Amygdala (tissue), 56 donors: ENCODE data around the gene RASSF10.

Experiments used
- DNase-seq, 56 donors: peaks; one replicate each; lab custom pipeline; 2025; lab: John Stamatoyannopoulos, UW

The RASSF10 gene

GRCh38 chr11:13052130-13052571, 43.0 kb downstream of the RASSF10 start:
- no peak for DNase-seq

- no peak for DNase-seq
These were observed 44.3 kb downstream of the RASSF10 start for GRCh38 chr11:13053255-13053917.

GRCh38 chr11:13054278-13054677, 45.2 kb downstream of the RASSF10 start:
- no peak for DNase-seq

- no peak for DNase-seq
These were observed 46.1 kb downstream of the RASSF10 start for GRCh38 chr11:13055200-13055599.

- DNase-seq = no peak
These were observed 52.3 kb downstream of the RASSF10 start for GRCh38 chr11:13061294-13061990.
